Measurements from ENCODE around the gene B3GALT4. TPM values are rescaled to one million over a fixed set of nuclear protein-coding genes. Genes with fewer than 3 reads are reported as not detected.

B3GALT4 gene
- total and polyA plus RNA-seq, 2 of the 13 experiments (the other 11 are each of a cell fraction or from before 2014, with no cell fraction given) = 0.04 to 0.27 TPM

GRCh38 chr6:33248932-33249731 is 27.8 kb upstream of the B3GALT4 start (continued):
- peak; percentile 31; the same call in 1 of the 2 replicates for TF ChIP-seq ARNTL (CRISPR knock-in tag; IDR thresholded peaks at IDR 0.05)
- no peak for TF ChIP-seq ATAD3A (CRISPR knock-in tag; IDR thresholded peaks at IDR 0.05)
- no peak; the same call in 1 of the 2 replicates for TF ChIP-seq ZSCAN21 (CRISPR knock-in tag; IDR thresholded peaks at IDR 0.05; ENCODE audit: borderline replicate concordance)
- TF ChIP-seq SALL2 (CRISPR knock-in tag; IDR thresholded peaks at IDR 0.05) = no peak
- TF ChIP-seq ZNF468 (CRISPR knock-in tag; IDR thresholded peaks at IDR 0.05) = no peak
- peak; percentile 87 for TF ChIP-seq MED13 (CRISPR knock-in tag; IDR thresholded peaks at IDR 0.05)
- TF ChIP-seq CSRNP1 (CRISPR knock-in tag; IDR thresholded peaks at IDR 0.05) = peak; percentile 86
- peak; percentile 48; the same call in 1 of the 2 replicates for TF ChIP-seq ZKSCAN8 (CRISPR knock-in tag; IDR thresholded peaks at IDR 0.05; ENCODE audit: borderline replicate concordance)
- TF ChIP-seq ZNF512B (CRISPR knock-in tag; IDR thresholded peaks at IDR 0.05; ENCODE audit: borderline replicate concordance) = no peak
- no peak for TF ChIP-seq ZMAT5 (CRISPR knock-in tag; IDR thresholded peaks at IDR 0.05; ENCODE audit: borderline replicate concordance, low read depth)
- no peak for TF ChIP-seq FOXJ3 (CRISPR knock-in tag; IDR thresholded peaks at IDR 0.05; ENCODE audit: borderline replicate concordance)
- TF ChIP-seq ZNF441 (CRISPR knock-in tag; IDR thresholded peaks at IDR 0.05; ENCODE audit: borderline replicate concordance) = peak; percentile 86; the same call in 1 of the 2 replicates
- TF ChIP-seq IRF9 (CRISPR knock-in tag; IDR thresholded peaks at IDR 0.05; ENCODE audit: borderline replicate concordance) = no peak
- peak; percentile 84 for TF ChIP-seq ZNF563 (CRISPR knock-in tag; IDR thresholded peaks at IDR 0.05)
- peak; percentile 38; the same call in 1 of the 2 replicates for TF ChIP-seq ZNF569 (CRISPR knock-in tag; IDR thresholded peaks at IDR 0.05; ENCODE audit: borderline replicate concordance)
- TF ChIP-seq ZBTB44 (CRISPR knock-in tag; IDR thresholded peaks at IDR 0.05) = no peak
- TF ChIP-seq GZF1 (CRISPR knock-in tag; IDR thresholded peaks at IDR 0.05) = peak; percentile 49
- TF ChIP-seq KLF12 (CRISPR knock-in tag; IDR thresholded peaks at IDR 0.05; ENCODE audit: borderline replicate concordance) = no peak
- TF ChIP-seq HNRNPL (IDR thresholded peaks at IDR 0.05; ENCODE audit: low read depth, low read length) = peak; percentile 98
